Left hindlimb (tissue), 1 donor: ENCODE data around the gene WFDC2.

Source experiments
- DNase-seq: peaks from one replicate; pipeline ENCODE4 v3.0.0-alpha.2; 2018

WFDC2 gene

GRCh38 chr20:45469336-45470261 lies at the start of gene WFDC2:
TSS of gene WFDC2 (plus strand) at chr20:45469753. CDS start at chr20:45469782, 29 bp downstream.
- no peak for DNase-seq

GRCh38 chr20:45420125-45420524 lies 49.4 kb upstream of the WFDC2 start:
- DNase-seq: no peak

- DNase-seq: no peak
Observed at GRCh38 chr20:45423700-45424099, 45.9 kb upstream of the WFDC2 start.

- DNase-seq: no peak
Observed at GRCh38 chr20:45425561-45425960, 44.0 kb upstream of the WFDC2 start.

GRCh38 chr20:45426320-45427016 lies 43.1 kb upstream of the WFDC2 start:
- DNase-seq: no peak

GRCh38 chr20:45427236-45428149 lies 42.1 kb upstream of the WFDC2 start:
- DNase-seq: no peak

- DNase-seq: no peak
Observed at GRCh38 chr20:45429618-45430017, 39.9 kb upstream of the WFDC2 start.

- DNase-seq: no peak
Observed at GRCh38 chr20:45432294-45432693, 37.3 kb upstream of the WFDC2 start.

GRCh38 chr20:45433316-45433715 lies 36.2 kb upstream of the WFDC2 start:
- no peak for DNase-seq

- no peak for DNase-seq
Observed at GRCh38 chr20:45433976-45434375, 35.6 kb upstream of the WFDC2 start.

GRCh38 chr20:45436732-45437485 lies 32.6 kb upstream of the WFDC2 start:
- DNase-seq: peak; percentile 74

GRCh38 chr20:45440424-45440823 lies 29.1 kb upstream of the WFDC2 start:
- no peak for DNase-seq

- DNase-seq: no peak
Observed at GRCh38 chr20:45440891-45441685, 28.5 kb upstream of the WFDC2 start.

GRCh38 chr20:45441746-45442145 lies 27.8 kb upstream of the WFDC2 start:
- no peak for DNase-seq

GRCh38 chr20:45444050-45444449 lies 25.5 kb upstream of the WFDC2 start:
- DNase-seq: no peak

GRCh38 chr20:45445805-45446562 lies 23.6 kb upstream of the WFDC2 start:
- DNase-seq: no peak

- no peak for DNase-seq
Observed at GRCh38 chr20:45448270-45448669, 21.3 kb upstream of the WFDC2 start.

GRCh38 chr20:45449528-45449927 lies 20.0 kb upstream of the WFDC2 start:
- DNase-seq: no peak

GRCh38 chr20:45450097-45450818 lies 19.3 kb upstream of the WFDC2 start:
- DNase-seq: no peak

- DNase-seq: no peak
Observed at GRCh38 chr20:45452238-45452637, 17.3 kb upstream of the WFDC2 start.
